WTC11 (cell line): ENCODE data around the gene THRA. TPM values are rescaled to one million over a fixed set of nuclear protein-coding genes. Genes with fewer than 3 reads are reported as not detected.

Experiments
- ATAC-seq: fragments of 200-7000 bp; cut with Tn5 transposase; 2 replicates; pipeline ENCODE4 v1.10.0; 2021; ENCODE audit warnings: mild to moderate bottlenecking, moderate library complexity
- CTCF ChIA-PET: fragments of 300-600 bp; sonication (Branson Sonifier 250); formaldehyde crosslinking; loops from one replicate; lab custom pipeline; 2021; ENCODE audit warnings: antibody characterized with exemption; lab: Charles Lee
- POLR2A ChIA-PET: fragments of 350-600 bp; sonication (Branson Sonifier 250); formaldehyde crosslinking; loops from one replicate; lab custom pipeline; 2021; ENCODE audit warnings: antibody characterized with exemption; lab: Charles Lee
- DNase-seq: peaks from one replicate; pipeline ENCODE4 v3.0.0; 2021; ENCODE audit warnings: low spot score
- H3K27ac Mint-ChIP-seq: 2 replicates; pipeline ENCODE4 v1.8.0; 2021; ENCODE audit warnings: mixed read lengths
- H3K27me3 Mint-ChIP-seq: 2 replicates; pipeline ENCODE4 v1.8.0; 2021; ENCODE audit warnings: low read depth, mild to moderate bottlenecking, moderate library complexity, mixed read lengths
- H3K36me3 Mint-ChIP-seq: 2 replicates; pipeline ENCODE4 v1.8.0; 2021; ENCODE audit warnings: mixed read lengths
- H3K4me1 Mint-ChIP-seq: 2 replicates; pipeline ENCODE4 v1.8.0; 2022; ENCODE audit warnings: mixed read lengths
- H3K4me3 Mint-ChIP-seq: 2 replicates; pipeline ENCODE4 v1.8.0; 2021; ENCODE audit warnings: mild to moderate bottlenecking, moderate library complexity, mixed read lengths
- H3K9me3 Mint-ChIP-seq: 2 replicates; pipeline ENCODE4 v1.8.0; 2021; ENCODE audit warnings: mixed read lengths
- ATF1 ChIP-seq: sonication (generic); formaldehyde crosslinking; IDR thresholded peaks from 2 replicates; pipeline ENCODE4 v1.8.1; 2023; ENCODE audit warnings: mild to moderate bottlenecking, moderate library complexity, missing genetic modification reagents
- CREB1 ChIP-seq: sonication (generic); formaldehyde crosslinking; IDR thresholded peaks from 2 replicates; pipeline ENCODE4 v1.8.0; 2023; ENCODE audit warnings: mild to moderate bottlenecking, missing genetic modification reagents
- GABPB1 ChIP-seq: sonication (generic); formaldehyde crosslinking; IDR thresholded peaks from 2 replicates; pipeline ENCODE4 v1.8.1; 2023; ENCODE audit warnings: mild to moderate bottlenecking, missing genetic modification reagents
- MXD4 ChIP-seq: fragments of 250-450 bp; sonication (Bioruptor Pico); IDR thresholded peaks from 2 replicates; pipeline ENCODE4 v1.8.0; 2021; ENCODE audit warnings: mild to moderate bottlenecking, moderate library complexity, borderline replicate concordance
- NFATC4 ChIP-seq: fragments of 250-450 bp; sonication (Bioruptor Pico); IDR thresholded peaks from 2 replicates; pipeline ENCODE4 v1.9.0; 2021; ENCODE audit warnings: mild to moderate bottlenecking
- PRRX2 ChIP-seq: fragments of 250-450 bp; sonication (Bioruptor Pico); IDR thresholded peaks from 2 replicates; pipeline ENCODE4 v1.8.0; 2021; ENCODE audit warnings: mild to moderate bottlenecking
- SP1 ChIP-seq: sonication (generic); formaldehyde crosslinking; conservative IDR thresholded peaks from 2 replicates; pipeline ENCODE4 v1.8.1; 2022; ENCODE audit warnings: missing genetic modification reagents
- ZNF121 ChIP-seq: sonication (generic); formaldehyde crosslinking; IDR thresholded peaks from 2 replicates; pipeline ENCODE4 v1.8.0; 2023; ENCODE audit warnings: missing genetic modification reagents
- ZNF263 ChIP-seq: sonication (generic); formaldehyde crosslinking; IDR thresholded peaks from 2 replicates; pipeline ENCODE4 v1.8.1; 2022; ENCODE audit warnings: low read depth, mild to moderate bottlenecking, moderate library complexity, missing genetic modification reagents
- ZNF416 ChIP-seq: fragments of 250-450 bp; sonication (Bioruptor Pico); IDR thresholded peaks from 2 replicates; pipeline ENCODE4 v1.9.0; 2021; ENCODE audit warnings: mild to moderate bottlenecking, inconsistent platforms
- ZNF423 ChIP-seq: fragments of 250-450 bp; sonication (Bioruptor Pico); IDR thresholded peaks from 2 replicates; pipeline ENCODE4 v2.1.2; 2022; ENCODE audit warnings: mild to moderate bottlenecking, moderate library complexity
- ZNF671 ChIP-seq: fragments of 250-450 bp; sonication (Bioruptor Pico); IDR thresholded peaks from 2 replicates; pipeline ENCODE4 v1.8.0; 2021; ENCODE audit warnings: mild to moderate bottlenecking
- total RNA-seq: library from RNA; stranded (reverse); gene quantifications from 3 replicates; pipeline ENCODE4 v1.2.3, GENCODE V29; 2021
- TF ChIP-seq, protein P1 (sequence below): sonication (generic); formaldehyde crosslinking; IDR thresholded peaks from 2 replicates; pipeline ENCODE4 v1.8.1; 2022; ENCODE audit warnings: low read depth, missing genetic modification reagents, borderline replicate concordance
- TF ChIP-seq, protein P2 (sequence below): sonication (generic); formaldehyde crosslinking; IDR thresholded peaks from 2 replicates; pipeline ENCODE4 v1.8.1; 2023; ENCODE audit warnings: mild to moderate bottlenecking, missing genetic modification reagents, moderate library complexity
- TF ChIP-seq, protein P3 (sequence below): fragments of 250-450 bp; sonication (Bioruptor Pico); IDR thresholded peaks from 2 replicates; pipeline ENCODE4 v1.9.0; 2021; ENCODE audit warnings: mild to moderate bottlenecking
- TF ChIP-seq, protein P4 (sequence below): sonication (generic); formaldehyde crosslinking; IDR thresholded peaks from 2 replicates; pipeline ENCODE4 v1.8.0; 2022; ENCODE audit warnings: mild to moderate bottlenecking, missing genetic modification reagents
- TF ChIP-seq, protein P5 (sequence below): sonication (generic); formaldehyde crosslinking; IDR thresholded peaks from 2 replicates; pipeline ENCODE4 v1.8.0; 2023; ENCODE audit warnings: mild to moderate bottlenecking, missing genetic modification reagents
- TF ChIP-seq, protein P6 (sequence below): sonication (generic); formaldehyde crosslinking; IDR thresholded peaks from 2 replicates; pipeline ENCODE4 v1.8.1; 2023; ENCODE audit warnings: mild to moderate bottlenecking, moderate library complexity, missing genetic modification reagents
- TF ChIP-seq, protein P7 (sequence below): fragments of 250-450 bp; sonication (Bioruptor Pico); IDR thresholded peaks from 2 replicates; pipeline ENCODE4 v1.9.0; 2021; ENCODE audit warnings: moderate library complexity, mild to moderate bottlenecking, inconsistent platforms, borderline replicate concordance

Gene THRA
- total RNA-seq, 1 experiment from 2014 or later: 15.9 TPM

DNA sequence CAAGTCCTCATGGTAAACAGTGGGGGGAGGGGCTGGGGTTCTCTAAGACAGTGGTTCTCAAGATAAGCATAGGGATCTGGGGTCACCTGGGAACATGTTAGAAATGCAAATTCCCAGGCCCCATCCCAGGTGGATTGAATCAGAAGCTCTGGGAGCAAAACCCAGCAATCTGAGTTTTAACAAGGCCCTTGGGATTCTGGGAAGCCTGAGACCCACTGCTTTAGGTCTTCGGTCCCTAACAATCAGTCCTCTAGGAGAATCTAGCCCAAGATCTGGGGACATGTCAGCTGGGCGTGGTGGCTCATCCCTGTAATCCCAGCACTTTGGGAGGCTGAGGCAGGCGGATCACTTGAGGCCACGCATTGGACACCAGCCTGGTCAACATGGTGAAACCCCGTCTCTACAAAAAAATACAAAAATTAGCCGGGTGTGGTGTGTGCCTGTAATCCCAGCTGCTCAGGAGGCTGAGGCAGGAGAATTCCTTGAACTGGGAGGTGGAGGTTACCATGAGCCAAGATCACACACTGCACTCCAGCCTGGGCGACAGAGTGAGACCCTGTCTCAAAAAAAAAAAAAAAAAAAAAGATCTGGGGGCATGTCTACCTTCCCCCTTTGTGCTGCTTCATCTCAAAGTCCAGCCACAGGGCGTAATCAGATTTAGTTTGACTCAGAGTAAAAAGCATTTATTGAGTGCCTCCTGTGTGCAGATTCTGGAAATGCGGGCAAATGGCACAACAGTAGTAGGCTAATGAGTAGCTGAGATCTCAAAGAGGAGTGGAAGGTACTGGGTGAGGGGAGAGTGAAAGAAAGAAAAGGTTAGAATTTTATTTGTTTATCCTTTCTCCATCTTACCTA is 46.4 kb downstream of the THRA start (continued):
- TF ChIP-seq, protein P1, sequence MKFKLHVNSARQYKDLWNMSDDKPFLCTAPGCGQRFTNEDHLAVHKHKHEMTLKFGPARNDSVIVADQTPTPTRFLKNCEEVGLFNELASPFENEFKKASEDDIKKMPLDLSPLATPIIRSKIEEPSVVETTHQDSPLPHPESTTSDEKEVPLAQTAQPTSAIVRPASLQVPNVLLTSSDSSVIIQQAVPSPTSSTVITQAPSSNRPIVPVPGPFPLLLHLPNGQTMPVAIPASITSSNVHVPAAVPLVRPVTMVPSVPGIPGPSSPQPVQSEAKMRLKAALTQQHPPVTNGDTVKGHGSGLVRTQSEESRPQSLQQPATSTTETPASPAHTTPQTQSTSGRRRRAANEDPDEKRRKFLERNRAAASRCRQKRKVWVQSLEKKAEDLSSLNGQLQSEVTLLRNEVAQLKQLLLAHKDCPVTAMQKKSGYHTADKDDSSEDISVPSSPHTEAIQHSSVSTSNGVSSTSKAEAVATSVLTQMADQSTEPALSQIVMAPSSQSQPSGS (CRISPR knock-in tag): no peak
- TF ChIP-seq ATF1 (CRISPR knock-in tag): no peak
- TF ChIP-seq, protein P2, sequence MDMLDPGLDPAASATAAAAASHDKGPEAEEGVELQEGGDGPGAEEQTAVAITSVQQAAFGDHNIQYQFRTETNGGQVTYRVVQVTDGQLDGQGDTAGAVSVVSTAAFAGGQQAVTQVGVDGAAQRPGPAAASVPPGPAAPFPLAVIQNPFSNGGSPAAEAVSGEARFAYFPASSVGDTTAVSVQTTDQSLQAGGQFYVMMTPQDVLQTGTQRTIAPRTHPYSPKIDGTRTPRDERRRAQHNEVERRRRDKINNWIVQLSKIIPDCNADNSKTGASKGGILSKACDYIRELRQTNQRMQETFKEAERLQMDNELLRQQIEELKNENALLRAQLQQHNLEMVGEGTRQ (CRISPR knock-in tag): no peak

DNA sequence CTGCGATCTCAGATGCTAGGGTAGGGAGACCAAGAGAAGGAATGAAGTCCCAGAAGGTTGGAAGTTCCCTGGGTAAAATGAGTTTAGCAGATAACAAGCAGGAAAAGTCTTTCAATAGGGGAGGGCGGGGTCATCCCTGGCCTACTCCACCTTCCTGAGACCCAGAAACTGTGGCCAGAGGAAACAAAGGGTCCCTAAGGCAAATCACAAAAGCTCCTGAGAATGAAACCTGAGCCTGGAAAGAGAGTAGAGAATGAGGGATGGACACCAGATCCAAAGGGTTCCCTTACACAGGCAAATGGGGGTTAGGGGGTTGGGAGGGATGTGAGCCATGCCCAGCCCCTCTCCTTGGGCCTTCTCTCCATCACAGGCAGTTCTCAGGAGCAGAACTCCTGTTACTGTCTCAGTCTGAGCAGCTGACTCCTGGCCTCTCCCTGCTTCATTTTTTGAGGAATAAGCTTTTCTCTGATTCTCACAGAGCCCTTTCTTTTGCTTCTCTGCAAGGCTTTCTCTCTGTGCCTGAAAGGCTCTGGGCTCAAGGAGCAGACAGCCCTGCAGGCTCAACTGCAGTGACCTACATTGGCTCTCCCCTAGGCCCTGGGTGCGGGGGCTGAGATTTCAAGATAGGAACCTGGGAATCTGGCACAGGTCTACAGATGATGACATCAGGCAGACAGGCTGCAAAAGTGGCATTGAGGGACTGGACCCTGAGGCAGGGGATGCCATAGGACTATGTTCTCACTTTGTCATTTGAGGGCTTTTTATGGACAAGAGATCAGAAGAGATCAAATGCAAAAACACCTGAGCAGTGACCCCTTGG is 47.5 kb downstream of the THRA start:
- DNase-seq (peak; percentile 38), ATAC-seq (peak; percentile 13)
- Mint-ChIP-seq H3K36me3 (no peaks in the 10 kb centered on the region), H3K4me1 (peaks cover 91% of the 10 kb centered on the region), H3K9me3 (no peaks in the 10 kb centered on the region), H3K4me3 (0 out of 2 replicates have a peak overlapping the region, but pooled peaks have one; percentile 0), H3K27me3 (peaks cover 34% of the 10 kb centered on the region), H3K27ac (peak overlapping the region; percentile 97)
- TF ChIP-seq, protein P3, sequence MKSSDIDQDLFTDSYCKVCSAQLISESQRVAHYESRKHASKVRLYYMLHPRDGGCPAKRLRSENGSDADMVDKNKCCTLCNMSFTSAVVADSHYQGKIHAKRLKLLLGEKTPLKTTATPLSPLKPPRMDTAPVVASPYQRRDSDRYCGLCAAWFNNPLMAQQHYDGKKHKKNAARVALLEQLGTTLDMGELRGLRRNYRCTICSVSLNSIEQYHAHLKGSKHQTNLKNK (CRISPR knock-in tag): no peak
- TF ChIP-seq GABPB1: 0 out of 2 replicates have a peak, but pooled peaks have one; percentile 44
- ChIA-PET CTCF (interaction anchor here (0.5 to 6.7 kb wide), 23 partner anchors 10 to 189 kb away, joined by 3 to 185 read pairs (median 9); partner anchors contain the start of genes CSF3, MSL1, NR1D1 and RAPGEFL1), POLR2A (interaction anchor here (0.6 to 5.7 kb wide), 4 partner anchors 11 to 130 kb away, joined by 3 to 56 read pairs (median 4); partner anchors contain the start of genes CASC3, NR1D1 and PSMD3)

DNA sequence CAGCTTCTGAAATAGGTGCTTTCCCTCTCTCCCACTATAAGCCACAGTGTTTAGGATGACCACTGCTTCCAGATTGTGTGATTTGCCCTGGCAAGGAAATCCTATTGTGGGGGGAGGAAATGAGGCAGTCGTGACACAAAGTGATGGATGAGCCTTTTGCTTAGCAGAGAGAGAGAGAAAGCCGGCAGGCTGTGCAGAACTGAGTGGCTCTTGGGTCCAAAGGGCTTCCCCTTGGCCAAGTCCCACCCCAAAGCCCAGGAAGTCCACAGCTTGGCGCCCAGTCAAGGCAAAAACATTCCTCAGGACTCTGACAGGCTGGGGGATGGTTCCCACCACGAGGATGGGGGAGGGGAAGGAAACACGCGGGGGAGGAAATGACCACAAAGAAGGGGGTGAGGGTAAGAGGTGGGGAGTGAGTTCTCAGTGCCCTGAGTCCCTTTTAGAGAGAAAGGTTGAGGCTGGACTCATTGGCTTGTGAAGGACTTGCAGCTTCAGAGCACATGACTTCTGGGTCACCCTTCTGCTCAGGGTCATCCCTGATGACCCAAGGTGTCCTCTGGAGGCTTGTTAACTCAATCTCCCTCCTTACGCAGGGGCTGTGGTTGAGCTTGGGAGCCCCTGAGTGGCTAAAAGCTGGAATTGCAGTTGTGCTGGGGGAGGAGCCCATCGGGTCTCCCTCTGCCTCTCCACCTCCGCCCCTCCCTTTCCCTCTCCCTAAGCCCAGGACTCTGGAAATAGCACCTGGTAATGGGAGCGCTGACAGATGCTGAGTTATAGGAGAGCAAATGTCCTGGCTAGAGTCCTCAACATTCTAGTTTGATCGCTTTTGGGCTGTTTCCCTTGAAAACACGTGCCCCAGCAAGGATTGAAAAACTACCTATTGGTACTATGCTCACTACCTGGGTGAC is 48.7 kb downstream of the THRA start:
- ATAC-seq (peak; percentile 73), DNase-seq (peak; percentile 89)
- Mint-ChIP-seq H3K4me3 (no peak overlapping the region; the same call in 1 of the 2 replicates), H3K4me1 (peaks cover 87% of the 10 kb centered on the region), H3K27me3 (peaks cover 22% of the 10 kb centered on the region), H3K36me3 (no peaks in the 10 kb centered on the region), H3K27ac (peak overlapping the region; percentile 90; the same call in 1 of the 2 replicates), H3K9me3 (no peaks in the 10 kb centered on the region)
- ChIA-PET POLR2A (interaction anchor here (0.6 to 5.7 kb wide), 6 partner anchors 11 to 57 kb away, joined by 3 to 56 read pairs (median 8); partner anchors contain the start of genes CASC3, MED24, MSL1 and NR1D1), CTCF (interaction anchor here (0.6 to 6.7 kb wide), 36 partner anchors 11 to 195 kb away, joined by 3 to 185 read pairs (median 6); partner anchors contain the start of genes CASC3, CSF3, MED24 and MSL1)
- TF ChIP-seq NFATC4 (CRISPR knock-in tag) (no peak), ZNF423 (CRISPR knock-in tag) (no peak), MXD4 (no peak), PRRX2 (CRISPR knock-in tag) (no peak), ZNF121 (CRISPR knock-in tag) (no peak), ZNF263 (CRISPR knock-in tag) (peak; percentile 94), ZNF671 (CRISPR knock-in tag) (no peak), CREB1 (CRISPR knock-in tag) (no peak), SP1 (CRISPR knock-in tag) (no peak), ZNF416 (CRISPR knock-in tag) (no peak)
- TF ChIP-seq, protein P4, sequence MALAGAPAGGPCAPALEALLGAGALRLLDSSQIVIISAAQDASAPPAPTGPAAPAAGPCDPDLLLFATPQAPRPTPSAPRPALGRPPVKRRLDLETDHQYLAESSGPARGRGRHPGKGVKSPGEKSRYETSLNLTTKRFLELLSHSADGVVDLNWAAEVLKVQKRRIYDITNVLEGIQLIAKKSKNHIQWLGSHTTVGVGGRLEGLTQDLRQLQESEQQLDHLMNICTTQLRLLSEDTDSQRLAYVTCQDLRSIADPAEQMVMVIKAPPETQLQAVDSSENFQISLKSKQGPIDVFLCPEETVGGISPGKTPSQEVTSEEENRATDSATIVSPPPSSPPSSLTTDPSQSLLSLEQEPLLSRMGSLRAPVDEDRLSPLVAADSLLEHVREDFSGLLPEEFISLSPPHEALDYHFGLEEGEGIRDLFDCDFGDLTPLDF (CRISPR knock-in tag): no peak
- TF ChIP-seq, protein P5, sequence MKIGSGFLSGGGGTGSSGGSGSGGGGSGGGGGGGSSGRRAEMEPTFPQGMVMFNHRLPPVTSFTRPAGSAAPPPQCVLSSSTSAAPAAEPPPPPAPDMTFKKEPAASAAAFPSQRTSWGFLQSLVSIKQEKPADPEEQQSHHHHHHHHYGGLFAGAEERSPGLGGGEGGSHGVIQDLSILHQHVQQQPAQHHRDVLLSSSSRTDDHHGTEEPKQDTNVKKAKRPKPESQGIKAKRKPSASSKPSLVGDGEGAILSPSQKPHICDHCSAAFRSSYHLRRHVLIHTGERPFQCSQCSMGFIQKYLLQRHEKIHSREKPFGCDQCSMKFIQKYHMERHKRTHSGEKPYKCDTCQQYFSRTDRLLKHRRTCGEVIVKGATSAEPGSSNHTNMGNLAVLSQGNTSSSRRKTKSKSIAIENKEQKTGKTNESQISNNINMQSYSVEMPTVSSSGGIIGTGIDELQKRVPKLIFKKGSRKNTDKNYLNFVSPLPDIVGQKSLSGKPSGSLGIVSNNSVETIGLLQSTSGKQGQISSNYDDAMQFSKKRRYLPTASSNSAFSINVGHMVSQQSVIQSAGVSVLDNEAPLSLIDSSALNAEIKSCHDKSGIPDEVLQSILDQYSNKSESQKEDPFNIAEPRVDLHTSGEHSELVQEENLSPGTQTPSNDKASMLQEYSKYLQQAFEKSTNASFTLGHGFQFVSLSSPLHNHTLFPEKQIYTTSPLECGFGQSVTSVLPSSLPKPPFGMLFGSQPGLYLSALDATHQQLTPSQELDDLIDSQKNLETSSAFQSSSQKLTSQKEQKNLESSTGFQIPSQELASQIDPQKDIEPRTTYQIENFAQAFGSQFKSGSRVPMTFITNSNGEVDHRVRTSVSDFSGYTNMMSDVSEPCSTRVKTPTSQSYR (CRISPR knock-in tag): peak; percentile 94
- TF ChIP-seq, protein P6, sequence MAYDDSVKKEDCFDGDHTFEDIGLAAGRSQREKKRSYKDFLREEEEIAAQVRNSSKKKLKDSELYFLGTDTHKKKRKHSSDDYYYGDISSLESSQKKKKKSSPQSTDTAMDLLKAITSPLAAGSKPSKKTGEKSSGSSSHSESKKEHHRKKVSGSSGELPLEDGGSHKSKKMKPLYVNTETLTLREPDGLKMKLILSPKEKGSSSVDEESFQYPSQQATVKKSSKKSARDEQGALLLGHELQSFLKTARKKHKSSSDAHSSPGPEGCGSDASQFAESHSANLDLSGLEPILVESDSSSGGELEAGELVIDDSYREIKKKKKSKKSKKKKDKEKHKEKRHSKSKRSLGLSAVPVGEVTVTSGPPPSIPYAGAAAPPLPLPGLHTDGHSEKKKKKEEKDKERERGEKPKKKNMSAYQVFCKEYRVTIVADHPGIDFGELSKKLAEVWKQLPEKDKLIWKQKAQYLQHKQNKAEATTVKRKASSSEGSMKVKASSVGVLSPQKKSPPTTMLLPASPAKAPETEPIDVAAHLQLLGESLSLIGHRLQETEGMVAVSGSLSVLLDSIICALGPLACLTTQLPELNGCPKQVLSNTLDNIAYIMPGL (CRISPR knock-in tag): no peak
- TF ChIP-seq, protein P7, sequence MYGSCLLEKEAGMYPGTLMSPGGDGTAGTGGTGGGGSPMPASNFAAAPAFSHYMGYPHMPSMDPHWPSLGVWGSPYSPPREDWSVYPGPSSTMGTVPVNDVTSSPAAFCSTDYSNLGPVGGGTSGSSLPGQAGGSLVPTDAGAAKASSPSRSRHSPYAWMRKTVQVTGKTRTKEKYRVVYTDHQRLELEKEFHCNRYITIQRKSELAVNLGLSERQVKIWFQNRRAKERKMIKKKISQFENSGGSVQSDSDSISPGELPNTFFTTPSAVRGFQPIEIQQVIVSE (CRISPR knock-in tag): no peak
